Right kidney (tissue), 1 donor: ENCODE measurements around the gene CDC42BPA.
"Not testable (repeated sequence)": the region's sequence is repeated elsewhere in the genome, so short reads cannot be mapped to it uniquely, and the experiment has no call there.

Experiments used
- DNase-seq: peaks from one replicate; pipeline ENCODE4 v3.0.0-alpha.2; 2016

Gene CDC42BPA

GRCh38 chr1:226960944-226961765, 357.1 kb downstream of the CDC42BPA start:
- DNase-seq, result no peak

GRCh38 chr1:226960256-226960655, 358.0 kb downstream of the CDC42BPA start:
- no peak for DNase-seq

DNA sequence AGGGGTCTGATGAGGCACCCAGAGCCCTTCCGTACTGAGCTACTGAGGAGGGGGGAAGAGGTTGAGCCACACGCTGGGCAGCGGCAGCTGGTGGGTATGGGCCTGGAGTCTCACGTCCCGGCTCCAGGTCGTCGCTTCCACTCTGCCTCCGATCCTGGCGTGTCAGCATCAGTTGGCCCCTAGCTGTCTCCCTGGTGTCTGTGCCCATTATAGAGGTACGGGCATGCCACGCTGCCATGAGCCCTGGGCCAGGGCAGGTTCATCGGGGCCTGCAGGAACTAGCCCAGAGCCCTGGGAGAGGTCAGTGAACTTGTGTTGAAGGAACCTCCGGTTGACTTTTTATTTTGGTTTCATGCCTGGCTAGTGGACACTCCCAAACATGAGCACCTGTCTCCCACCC, 360.0 kb downstream of the CDC42BPA start:
- DNase-seq, result no peak

DNA sequence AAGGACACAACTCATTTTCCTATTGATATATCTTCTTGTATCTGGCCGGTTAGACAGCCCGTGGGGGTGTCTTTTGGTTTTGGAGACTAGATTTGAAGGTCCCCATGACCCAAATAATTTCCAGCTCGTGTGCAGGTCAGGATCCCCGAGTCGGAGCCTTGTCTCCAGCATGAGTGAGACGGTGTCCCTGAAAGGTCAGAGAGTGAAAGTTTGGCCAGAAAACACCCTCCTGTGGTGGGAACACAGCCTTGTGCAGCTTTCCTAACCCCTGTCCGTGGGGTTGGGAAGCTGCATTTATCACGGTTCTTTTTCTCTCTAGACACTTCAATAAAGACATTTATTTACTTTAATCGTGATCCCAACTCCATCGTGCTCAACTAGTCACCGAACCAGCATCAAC, 360.6 kb downstream of the CDC42BPA start:
- no peak for DNase-seq

- no peak for DNase-seq
These were observed 361.2 kb downstream of the CDC42BPA start for GRCh38 chr1:226956942-226957713.

DNA sequence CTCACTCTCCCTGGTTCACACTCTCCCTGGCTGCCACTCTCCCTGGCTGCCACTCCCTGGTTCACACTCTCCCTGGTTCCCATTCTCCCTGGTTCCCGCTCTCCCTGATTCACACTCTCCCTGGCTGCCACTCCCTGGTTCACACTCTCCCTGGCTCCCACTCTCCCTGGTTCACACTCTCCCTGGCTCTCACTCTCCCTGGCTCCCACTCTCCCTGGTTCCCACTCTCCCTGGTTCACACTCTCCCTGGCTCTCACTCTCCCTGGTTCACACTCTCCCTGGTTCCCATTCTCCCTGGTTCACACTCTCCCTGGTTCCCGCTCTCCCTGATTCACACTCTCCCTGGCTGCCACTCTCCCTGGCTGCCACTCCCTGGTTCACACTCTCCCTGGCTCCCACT, 362.4 kb downstream of the CDC42BPA start:
- DNase-seq, result not testable (repeated sequence)

GRCh38 chr1:226954777-226955176, 363.5 kb downstream of the CDC42BPA start:
- DNase-seq, result no peak

DNA sequence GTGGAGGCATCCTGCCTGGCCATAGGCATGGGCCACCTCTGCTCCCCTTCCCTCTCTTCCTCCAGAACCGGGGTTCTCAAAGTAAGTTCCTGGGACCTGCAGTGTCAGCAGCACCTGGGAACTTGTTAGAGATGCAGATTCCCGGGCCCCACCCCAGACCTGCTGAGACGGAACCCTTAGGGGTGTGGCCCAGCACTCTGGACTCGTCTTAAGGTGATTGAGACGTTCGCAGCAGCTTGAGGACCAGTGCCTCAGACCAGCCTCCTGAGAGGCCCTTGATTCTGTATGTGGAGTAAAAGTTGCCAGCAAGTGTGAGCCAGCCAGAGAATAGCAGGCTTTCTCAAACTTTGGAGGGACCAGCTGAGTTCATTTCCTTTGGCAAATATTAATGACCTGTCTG, 364.0 kb downstream of the CDC42BPA start:
- no peak for DNase-seq

DNA sequence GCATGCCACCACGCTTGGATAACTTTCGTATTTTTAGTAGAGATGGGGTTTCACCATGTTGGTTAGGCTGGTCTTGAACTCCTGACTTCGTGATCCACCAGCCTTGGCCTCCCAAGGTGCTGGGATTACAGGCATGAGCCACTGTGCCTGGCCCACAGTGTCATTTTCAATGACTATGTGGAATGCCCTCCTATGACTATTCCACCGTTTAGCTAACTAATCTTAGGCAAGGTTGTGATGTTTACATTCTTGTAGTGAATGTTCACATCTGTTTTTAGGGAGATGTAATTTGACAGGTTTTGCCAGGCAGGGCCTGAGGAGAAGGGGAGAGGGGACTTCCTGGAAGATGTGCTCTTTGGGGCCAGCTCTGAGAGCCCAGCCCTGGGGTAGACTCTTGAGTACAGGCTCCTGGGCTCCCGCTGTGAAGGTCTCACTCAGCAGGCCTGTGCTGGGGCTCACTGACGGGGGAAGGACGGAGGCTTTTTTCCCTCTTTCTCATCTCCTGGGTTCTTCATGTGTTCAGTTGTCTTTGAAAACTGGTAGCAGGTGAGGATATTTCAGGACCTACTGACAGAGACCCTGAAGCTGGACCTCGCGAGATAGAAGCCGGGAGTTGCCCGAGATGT, 365.0 kb downstream of the CDC42BPA start:
- no peak for DNase-seq

DNA sequence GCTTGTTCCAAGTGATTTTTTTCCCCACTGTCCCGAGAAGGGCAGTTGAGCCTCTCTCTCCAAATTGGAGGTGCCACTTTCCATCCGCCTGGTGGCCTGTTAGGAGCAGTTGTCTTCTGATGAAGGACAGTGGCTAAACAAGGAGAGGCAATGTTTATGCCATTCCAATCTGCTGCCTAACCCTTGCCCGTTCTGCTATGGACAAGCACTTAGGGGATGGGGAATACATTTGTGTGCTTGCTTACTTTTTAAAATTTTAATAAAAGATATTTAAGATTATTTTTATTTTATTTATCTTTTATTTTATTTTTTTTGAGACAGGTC, 366.2 kb downstream of the CDC42BPA start:
- no peak for DNase-seq

DNA sequence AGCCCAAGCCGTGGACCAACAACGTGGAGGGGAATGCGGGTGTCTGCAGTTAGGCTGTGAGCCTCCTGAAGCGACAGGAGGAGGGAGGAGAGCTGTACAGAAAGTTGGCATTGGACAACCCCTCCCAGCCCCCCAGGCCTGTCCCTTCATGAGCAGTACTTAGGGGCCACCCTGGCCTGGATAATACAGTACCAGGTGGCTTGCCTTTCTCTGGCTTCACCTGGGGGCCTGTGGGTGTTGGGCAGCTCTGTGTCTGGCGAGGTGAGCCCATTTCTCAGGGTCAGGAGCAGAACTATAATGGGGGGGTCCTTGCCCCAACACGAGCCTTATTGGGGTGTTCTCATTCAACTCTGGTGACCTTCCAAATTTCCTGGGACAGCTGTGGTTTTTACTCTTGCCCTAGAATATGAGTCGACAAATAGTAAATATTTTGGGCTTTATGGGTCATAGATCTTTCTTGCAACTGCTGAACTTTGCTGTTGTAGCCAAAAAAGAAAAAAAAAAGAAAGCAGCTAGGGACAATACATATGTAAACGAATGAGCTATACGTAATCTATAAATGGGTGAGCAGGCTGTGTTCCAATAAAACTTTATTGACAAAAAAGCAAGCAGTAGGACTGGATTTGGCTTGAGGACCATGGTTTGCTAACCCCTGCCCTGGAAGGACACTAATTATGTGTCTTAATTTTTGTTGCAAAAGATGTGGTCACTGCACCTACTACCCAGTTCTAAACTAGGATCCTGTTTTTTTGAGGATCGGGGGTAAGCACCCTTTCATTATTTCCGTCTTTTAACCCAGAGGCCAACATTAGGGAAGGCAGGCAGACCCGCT, 366.8 kb downstream of the CDC42BPA start:
- no peak for DNase-seq

- no peak for DNase-seq
These were observed 367.4 kb downstream of the CDC42BPA start for GRCh38 chr1:226950871-226951270.

DNA sequence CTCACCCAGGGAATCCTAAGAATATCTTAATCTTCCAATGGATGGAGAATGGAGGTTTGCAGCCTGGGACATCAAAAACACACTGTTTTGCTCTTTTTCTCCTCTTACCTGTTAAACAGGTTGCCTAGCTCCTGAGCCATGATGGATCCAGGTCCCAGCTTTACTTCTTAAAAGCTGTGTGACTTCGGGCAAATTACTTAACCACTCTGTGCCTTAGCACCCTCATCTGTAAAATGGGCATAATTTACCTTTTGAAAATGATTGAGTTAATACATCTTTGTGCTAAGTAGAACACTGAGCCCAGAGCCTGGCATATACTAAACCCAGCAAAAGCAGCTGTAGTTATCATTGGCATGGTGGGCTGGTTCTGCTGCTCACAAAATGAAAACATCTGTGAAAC, 368.0 kb downstream of the CDC42BPA start:
- DNase-seq, result no peak

DNA sequence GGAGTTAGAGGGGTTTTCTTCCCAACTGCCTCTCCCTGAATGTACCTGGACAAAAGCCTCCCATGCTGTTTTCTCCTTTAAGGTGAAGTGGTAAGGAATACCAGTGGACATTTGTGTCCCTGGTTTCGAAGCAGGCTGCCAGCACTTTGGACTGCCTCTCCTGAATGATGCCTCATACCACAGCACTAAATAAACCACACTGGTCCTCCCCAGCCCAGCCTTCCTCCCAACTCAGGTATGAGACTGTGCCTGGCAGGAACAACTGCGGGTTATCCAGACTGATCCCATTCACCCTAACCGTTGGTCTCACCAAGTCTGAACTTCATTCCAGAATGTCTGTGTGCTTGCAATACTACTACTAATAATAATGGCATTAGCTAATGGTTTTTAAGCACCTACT, 368.9 kb downstream of the CDC42BPA start:
- no peak for DNase-seq

DNA sequence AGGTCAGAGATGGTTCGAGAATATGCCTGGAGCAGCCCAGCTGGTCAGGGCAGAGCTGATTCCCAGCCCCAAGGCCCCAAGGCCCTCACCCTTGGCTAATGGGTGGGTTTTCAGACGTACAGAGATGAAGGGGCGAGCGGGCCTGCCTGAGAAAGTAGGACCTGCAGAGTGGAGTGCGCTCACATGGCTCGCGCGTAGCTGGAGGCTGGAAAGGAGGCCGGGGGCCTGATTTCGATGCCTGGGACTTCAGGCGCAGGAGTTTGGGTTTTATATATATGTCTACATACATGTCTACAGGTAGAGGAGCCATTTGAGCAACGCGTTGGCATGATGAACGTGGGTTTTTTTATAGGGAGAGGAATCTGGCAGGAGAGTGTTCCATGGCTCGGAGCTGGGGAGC, 369.3 kb downstream of the CDC42BPA start:
- no peak for DNase-seq

GRCh38 chr1:226948480-226948879, 369.8 kb downstream of the CDC42BPA start:
- DNase-seq, result no peak

DNA sequence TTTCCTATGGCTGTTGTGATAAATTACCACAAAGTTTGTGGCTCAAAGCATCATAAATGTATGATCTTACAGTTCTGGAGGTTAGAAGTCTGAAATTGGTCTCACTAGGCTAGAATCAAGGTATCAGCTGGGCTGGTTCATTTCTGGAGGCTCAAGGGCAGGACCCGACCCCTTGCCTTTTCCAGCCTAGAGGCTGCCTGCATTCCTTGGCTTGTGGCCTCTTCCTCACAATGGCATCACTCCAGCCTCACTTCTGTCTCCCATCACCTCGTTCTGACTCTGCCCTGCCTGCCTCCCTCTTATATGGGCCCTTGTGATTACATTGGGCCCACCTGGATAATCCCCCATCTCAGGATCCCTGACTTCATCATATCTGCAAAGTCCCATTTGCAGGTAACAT, 370.2 kb downstream of the CDC42BPA start:
- no peak for DNase-seq

- DNase-seq, result no peak
These were observed 371.5 kb downstream of the CDC42BPA start for GRCh38 chr1:226946841-226947240.

DNA sequence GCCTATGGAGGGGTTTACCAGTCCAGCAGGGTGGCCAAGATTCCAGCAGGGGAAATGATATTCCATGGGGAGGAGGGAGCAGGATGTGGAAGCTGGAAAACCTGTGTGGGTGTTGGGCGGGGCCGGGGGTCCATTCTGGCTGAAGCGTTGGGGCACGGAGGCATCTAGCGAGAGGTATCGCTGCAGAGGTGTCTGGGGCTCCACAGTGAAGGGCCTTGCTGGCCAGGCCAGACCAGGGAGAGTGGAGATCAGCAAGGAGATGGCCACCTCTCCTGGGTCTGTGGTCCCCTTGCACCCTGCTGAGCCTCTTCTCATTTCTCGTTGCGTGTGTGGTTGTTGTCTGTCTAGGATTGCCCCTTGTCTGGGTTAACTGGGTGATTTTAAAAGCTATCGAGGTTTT, 372.0 kb downstream of the CDC42BPA start:
- no peak for DNase-seq

DNA sequence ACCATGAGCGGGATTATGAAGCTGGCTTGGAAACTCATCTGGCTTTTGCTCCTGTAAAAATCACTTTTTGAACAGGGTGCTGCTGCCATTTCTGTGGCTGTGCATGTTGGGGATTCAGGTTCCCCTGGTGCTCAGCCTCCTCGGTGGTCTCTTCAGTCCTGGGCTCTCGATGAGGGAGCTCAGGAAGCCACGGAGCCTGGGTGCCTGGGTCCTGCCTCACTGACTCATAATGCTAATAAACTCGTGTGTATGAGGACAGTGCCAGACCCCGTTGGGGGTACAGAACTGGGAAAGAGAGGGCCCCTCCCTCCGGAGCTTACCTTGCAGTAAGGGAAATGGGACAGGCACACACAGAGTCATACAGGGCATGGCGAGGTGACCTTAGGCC, 372.4 kb downstream of the CDC42BPA start:
- DNase-seq, result no peak

- peak; percentile 33 for DNase-seq
These were observed 373.0 kb downstream of the CDC42BPA start for GRCh38 chr1:226945106-226945857.

DNA sequence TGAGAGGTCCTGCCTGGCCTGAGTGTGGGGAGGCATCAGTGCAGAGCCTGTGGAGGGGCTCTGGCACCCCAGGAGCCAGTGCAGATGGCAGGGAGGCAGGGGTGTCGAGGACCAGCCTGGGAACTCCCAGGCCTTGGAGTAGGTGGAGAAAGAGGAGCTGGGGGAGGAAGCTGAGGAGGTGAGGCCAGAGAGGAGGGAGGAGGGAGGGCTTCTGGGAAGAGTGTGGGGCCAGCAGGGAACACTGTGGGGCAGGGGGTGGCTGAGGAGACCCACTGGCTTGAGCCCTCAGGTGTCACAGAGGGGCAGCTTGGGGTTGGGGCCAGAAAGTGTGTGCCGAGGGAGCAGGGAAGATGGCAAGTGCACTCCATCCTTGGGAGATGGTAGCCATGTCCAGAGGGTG, 374.4 kb downstream of the CDC42BPA start:
- DNase-seq, result no peak
